ENCODE data around the gene TPR.

The TPR gene

DNA sequence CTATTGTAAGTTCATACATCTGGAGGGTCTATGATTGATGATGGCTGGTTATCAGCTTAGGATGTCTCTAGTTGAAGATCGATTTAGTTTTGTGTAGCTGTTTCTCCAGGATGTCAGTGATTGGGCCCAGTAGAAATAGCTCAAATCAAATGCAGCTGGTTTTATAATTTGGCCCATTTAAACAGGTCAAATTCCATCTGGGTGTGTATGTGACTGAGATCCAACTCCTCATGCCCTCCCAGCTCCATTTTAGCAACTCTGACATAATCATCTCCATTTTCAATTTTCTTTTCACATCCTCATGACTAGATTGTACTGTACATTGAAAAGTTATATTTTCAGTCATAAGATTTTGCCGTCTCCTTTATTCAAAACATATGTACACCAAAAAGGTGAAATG, 99.2 kb downstream of the TPR start:
- H3K27ac ChIP-seq, result no peak overlapping the region
- no peaks in the 10 kb centered on the region for H3K9me3 ChIP-seq (ENCODE audit: severe bottlenecking)
- no peak overlapping the region for H3K4me3 ChIP-seq (ENCODE audit: low read depth, low read length)
- DNase-seq, result no peak
- TF ChIP-seq, protein P1, sequence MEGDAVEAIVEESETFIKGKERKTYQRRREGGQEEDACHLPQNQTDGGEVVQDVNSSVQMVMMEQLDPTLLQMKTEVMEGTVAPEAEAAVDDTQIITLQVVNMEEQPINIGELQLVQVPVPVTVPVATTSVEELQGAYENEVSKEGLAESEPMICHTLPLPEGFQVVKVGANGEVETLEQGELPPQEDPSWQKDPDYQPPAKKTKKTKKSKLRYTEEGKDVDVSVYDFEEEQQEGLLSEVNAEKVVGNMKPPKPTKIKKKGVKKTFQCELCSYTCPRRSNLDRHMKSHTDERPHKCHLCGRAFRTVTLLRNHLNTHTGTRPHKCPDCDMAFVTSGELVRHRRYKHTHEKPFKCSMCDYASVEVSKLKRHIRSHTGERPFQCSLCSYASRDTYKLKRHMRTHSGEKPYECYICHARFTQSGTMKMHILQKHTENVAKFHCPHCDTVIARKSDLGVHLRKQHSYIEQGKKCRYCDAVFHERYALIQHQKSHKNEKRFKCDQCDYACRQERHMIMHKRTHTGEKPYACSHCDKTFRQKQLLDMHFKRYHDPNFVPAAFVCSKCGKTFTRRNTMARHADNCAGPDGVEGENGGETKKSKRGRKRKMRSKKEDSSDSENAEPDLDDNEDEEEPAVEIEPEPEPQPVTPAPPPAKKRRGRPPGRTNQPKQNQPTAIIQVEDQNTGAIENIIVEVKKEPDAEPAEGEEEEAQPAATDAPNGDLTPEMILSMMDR (IDR thresholded peaks at IDR 0.05; ENCODE audit: low read depth, low read length), result no peak
- H3K36me3 ChIP-seq, result no peaks in the 10 kb centered on the region
- no peaks in the 10 kb centered on the region for H3K27me3 ChIP-seq (ENCODE audit: insufficient read depth, low read depth, severe bottlenecking)

DNA sequence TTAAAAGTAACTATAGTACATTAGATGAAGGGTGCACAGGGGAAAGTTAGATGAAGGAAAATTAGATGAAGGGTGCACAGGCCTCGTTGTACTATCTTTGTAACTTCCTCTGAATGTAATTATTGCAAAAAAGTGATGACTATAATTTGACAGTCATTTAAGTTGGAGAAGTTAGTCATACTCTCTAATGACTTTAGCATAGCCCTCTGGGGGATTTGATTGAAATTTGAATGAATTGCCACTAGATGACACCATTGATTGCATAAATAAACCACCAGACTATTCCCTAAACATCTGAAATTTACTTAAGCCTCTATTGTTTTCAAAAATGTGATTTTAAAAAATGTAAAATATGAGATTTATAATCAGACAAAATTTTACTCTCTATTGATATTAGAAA, 102.6 kb downstream of the TPR start:
- Histone ChIP-seq H3K4me3 (ENCODE audit: low read depth, low read length) (no peak overlapping the region), H3K27ac (no peak overlapping the region), H3K27me3 (ENCODE audit: insufficient read depth, low read depth, severe bottlenecking) (no peaks in the 10 kb centered on the region), H3K36me3 (no peaks in the 10 kb centered on the region), H3K9me3 (ENCODE audit: severe bottlenecking) (no peaks in the 10 kb centered on the region)
- TF ChIP-seq, protein P1 (IDR thresholded peaks at IDR 0.05; ENCODE audit: low read depth, low read length), result no peak
- DNase-seq, result no peak

DNA sequence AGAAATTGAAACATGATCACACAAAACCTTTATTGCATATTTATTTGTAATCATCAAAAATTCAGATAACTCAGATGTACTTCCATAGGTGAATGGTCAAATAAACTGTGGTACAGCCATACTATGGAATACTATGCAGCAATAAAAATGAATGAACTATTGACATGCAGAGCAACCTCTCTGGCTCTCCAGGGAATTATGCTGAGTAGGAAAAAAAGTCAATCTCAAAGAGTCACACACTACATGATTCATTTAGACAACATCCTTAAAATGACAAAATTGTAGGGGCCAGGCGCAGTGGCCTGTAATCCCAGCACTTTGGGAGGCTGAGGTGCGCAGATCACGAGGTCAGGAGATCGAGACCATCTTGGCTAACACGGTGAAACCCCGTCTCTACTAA, 104.0 kb downstream of the TPR start:
- H3K4me3 ChIP-seq (ENCODE audit: low read depth, low read length), result no peak overlapping the region

More for the DNA sequence above, 104.0 kb downstream of the TPR start:
- Histone ChIP-seq H3K27me3 (ENCODE audit: insufficient read depth, low read depth, severe bottlenecking) (no peaks in the 10 kb centered on the region), H3K9me3 (ENCODE audit: severe bottlenecking) (no peaks in the 10 kb centered on the region), H3K27ac (no peak overlapping the region), H3K36me3 (no peaks in the 10 kb centered on the region)
- TF ChIP-seq, protein P1 (IDR thresholded peaks at IDR 0.05; ENCODE audit: low read depth, low read length), result no peak
- no peak for DNase-seq

Data from WERI-Rb-1 (cell line).